Thymus (tissue), 11 donors: Measurements from ENCODE around the gene IGSF3. TPM values are rescaled to one million over a fixed set of nuclear protein-coding genes. Genes with fewer than 3 reads are reported as not detected.
"Not testable (repeated sequence)": the region's sequence is repeated elsewhere in the genome, so short reads cannot be mapped to it uniquely, and the experiment has no call there.

Experiments used
- DNase-seq, 9 donors: peaks; one replicate each; pipeline ENCODE4 v3.0.0-alpha.2; 2013; ENCODE audit warnings: low spot score in 9 of 9, low read depth in 6 of 9, missing footprints in 1 of 9
- H3K27ac ChIP-seq, 2 donors: one replicate each; pipeline ENCODE4 v1.5.1; 2013; ENCODE audit warnings: control low read depth in 1 of 2, low read depth in 1 of 2, low read length in 1 of 2, mild to moderate bottlenecking in 1 of 2, moderate library complexity in 1 of 2
- H3K27me3 ChIP-seq, 2 donors: one replicate each; pipeline ENCODE4 v1.5.1; 2013; ENCODE audit warnings: low read length in 1 of 2; ENCODE audit not compliant: control insufficient read depth in 2 of 2, insufficient read depth in 1 of 2
- H3K36me3 ChIP-seq, 2 donors: one replicate each; pipeline ENCODE4 v1.5.1; 2013; ENCODE audit warnings: low read length in 1 of 2, mild to moderate bottlenecking in 1 of 2, moderate library complexity in 1 of 2; ENCODE audit not compliant: control insufficient read depth in 2 of 2, insufficient read depth in 2 of 2
- H3K4me1 ChIP-seq, 2 donors: one replicate each; pipeline ENCODE4 v1.5.1; 2013; ENCODE audit warnings: low read length in 2 of 2; ENCODE audit not compliant: control insufficient read depth in 2 of 2, insufficient read depth in 2 of 2
- H3K4me3 ChIP-seq, 2 donors: one replicate each; pipeline ENCODE4 v1.5.1; 2013; ENCODE audit warnings: low read length in 2 of 2, control low read depth in 1 of 2, mild to moderate bottlenecking in 1 of 2
- H3K9me3 ChIP-seq, 2 donors: one replicate each; pipeline ENCODE4 v1.5.1; 2013; ENCODE audit warnings: low read length in 1 of 2, mild to moderate bottlenecking in 1 of 2; ENCODE audit not compliant: control insufficient read depth in 2 of 2, insufficient read depth in 1 of 2
- WGBS: extraction: QIAGEN DNeasy Blood & Tissue Kit; methylation state at CpG from one replicate; pipeline ENCODE4 v1.1.7; 2013; 5-methylcytosine and 5-hydroxymethylcytosine counted together
- polyA plus RNA-seq: library from polyadenylated mRNA; stranded (reverse); fragments of 200-250 nt; gene quantifications from one replicate; pipeline ENCODE4 v1.2.3, GENCODE V29; 2013
- total RNA-seq: library from RNA; stranded (reverse); fragments of 120-200 nt; gene quantifications from one replicate; pipeline ENCODE4 v1.2.4, GENCODE V29; 2013
- donor health status: healthy.

IGSF3 gene
- total and polyA plus RNA-seq, 2 donors, result 6.4 to 12.5 TPM

- no peak for DNase-seq
- WGBS, result 92% methylated on average over 4 of the region's 4 CpGs
- peaks cover 0 to 7% of the 10 kb centered on the region in 2 donors for H3K9me3 ChIP-seq
- H3K27me3 ChIP-seq, result peaks cover 0 to 10% of the 10 kb centered on the region in 2 donors
- no peak overlapping the region for H3K4me3 ChIP-seq
- H3K36me3 ChIP-seq, result no peaks in the 10 kb centered on the region
- peaks cover 17 to 25% of the 10 kb centered on the region in 2 donors for H3K4me1 ChIP-seq
- H3K27ac ChIP-seq, result no peak overlapping the region
Observed at GRCh38 chr1:116567790-116568661, 99.5 kb downstream of the IGSF3 start.

GRCh38 chr1:116565222-116565621, 102.3 kb downstream of the IGSF3 start:
- Histone ChIP-seq H3K36me3 (no peaks in the 10 kb centered on the region), H3K4me3 (no peak overlapping the region), H3K27ac (no peak overlapping the region), H3K9me3 (peaks cover 0 to 8% of the 10 kb centered on the region in 2 donors), H3K4me1 (peaks cover 7 to 8% of the 10 kb centered on the region in 2 donors), H3K27me3 (no peaks in the 10 kb centered on the region)
- 99% methylated on average over 1 of the region's 1 CpG for WGBS
- DNase-seq, result no peak

DNA sequence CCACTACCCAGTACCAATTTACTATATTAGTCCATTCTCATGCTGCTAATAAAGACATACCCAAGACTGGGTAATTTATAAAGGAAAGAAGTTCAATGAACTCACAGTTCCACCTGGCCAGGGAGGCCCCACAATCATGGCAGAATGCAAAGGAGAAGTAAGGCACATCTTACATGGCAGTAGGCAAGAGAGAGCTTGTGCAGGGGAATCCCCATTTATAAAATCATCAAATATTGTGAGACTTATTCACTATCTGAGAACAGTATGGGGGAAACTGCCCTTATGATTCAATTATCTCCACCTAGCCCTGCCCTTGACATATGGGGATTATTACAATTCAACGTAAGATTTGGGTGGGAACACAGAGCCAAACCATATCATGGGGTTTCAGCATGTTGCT, 103.1 kb downstream of the IGSF3 start:
- no peak for DNase-seq
- no peak overlapping the region for H3K27ac ChIP-seq
- H3K4me3 ChIP-seq, result no peak overlapping the region
- peaks cover 0 to 8% of the 10 kb centered on the region in 2 donors for H3K9me3 ChIP-seq
- WGBS, result 96% methylated on average over 1 of the region's 1 CpG
- H3K36me3 ChIP-seq, result no peaks in the 10 kb centered on the region
- H3K4me1 ChIP-seq, result peaks cover 0 to 2% of the 10 kb centered on the region in 2 donors
- H3K27me3 ChIP-seq, result no peaks in the 10 kb centered on the region

- H3K4me3 ChIP-seq, DNase-seq, H3K27me3 ChIP-seq, H3K36me3 ChIP-seq, H3K27ac ChIP-seq, H3K4me1 ChIP-seq, H3K9me3 ChIP-seq: not testable (repeated sequence)
- 99% methylated on average over 4 of the region's 4 CpGs for WGBS
Observed at GRCh38 chr1:116562465-116562864, 105.1 kb downstream of the IGSF3 start.

GRCh38 chr1:116561563-116561962, 106.0 kb downstream of the IGSF3 start:
- H3K27ac ChIP-seq, result no peak overlapping the region
- H3K27me3 ChIP-seq, result no peaks in the 10 kb centered on the region
- H3K4me1 ChIP-seq, result no peaks in the 10 kb centered on the region
- H3K9me3 ChIP-seq, result peaks cover 0 to 8% of the 10 kb centered on the region in 2 donors
- H3K4me3 ChIP-seq, result no peak overlapping the region
- H3K36me3 ChIP-seq, result no peaks in the 10 kb centered on the region
- no peak for DNase-seq

- WGBS, result 71% methylated on average over 4 of the region's 4 CpGs
- Histone ChIP-seq H3K36me3 (no peaks in the 10 kb centered on the region), H3K27ac (no peak overlapping the region), H3K4me1 (no peaks in the 10 kb centered on the region), H3K9me3 (peaks cover 0 to 8% of the 10 kb centered on the region in 2 donors), H3K27me3 (no peaks in the 10 kb centered on the region), H3K4me3 (no peak overlapping the region)
- DNase-seq, result no peak
Observed at GRCh38 chr1:116560704-116561490, 106.6 kb downstream of the IGSF3 start.

GRCh38 chr1:116559304-116559761, 108.2 kb downstream of the IGSF3 start:
- WGBS, result 85% methylated on average over 8 of the region's 8 CpGs
- Histone ChIP-seq H3K4me3 (no peak overlapping the region), H3K9me3 (peaks cover 0 to 8% of the 10 kb centered on the region in 2 donors), H3K27ac (no peak overlapping the region), H3K4me1 (no peaks in the 10 kb centered on the region), H3K36me3 (no peaks in the 10 kb centered on the region), H3K27me3 (no peaks in the 10 kb centered on the region)
- DNase-seq, result no peak

DNA sequence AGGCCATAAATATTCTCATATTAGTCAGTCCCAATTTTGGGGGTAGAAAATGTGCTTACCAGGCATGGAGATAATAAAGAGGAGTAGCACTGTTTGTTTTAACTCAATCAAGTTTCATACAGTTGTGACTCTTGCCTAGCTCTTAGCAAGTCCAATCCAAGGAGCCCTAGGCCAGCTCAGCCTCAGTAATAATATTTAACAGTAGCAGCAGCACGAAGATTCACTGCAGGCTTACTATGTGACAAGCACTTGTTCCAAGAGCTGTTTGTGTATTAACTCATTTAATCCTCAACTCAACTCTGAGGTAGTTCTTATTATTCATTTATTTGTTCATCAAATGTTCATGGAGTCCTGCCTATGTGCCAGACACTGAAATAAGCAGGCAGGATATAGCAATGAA, 109.0 kb downstream of the IGSF3 start:
- Histone ChIP-seq H3K36me3 (no peaks in the 10 kb centered on the region), H3K9me3 (peaks cover 0 to 6% of the 10 kb centered on the region in 2 donors), H3K27ac (no peak overlapping the region), H3K4me1 (no peaks in the 10 kb centered on the region), H3K27me3 (no peaks in the 10 kb centered on the region), H3K4me3 (no peak overlapping the region)
- 96% methylated on average over 1 of the region's 1 CpG for WGBS
- no peak for DNase-seq

DNA sequence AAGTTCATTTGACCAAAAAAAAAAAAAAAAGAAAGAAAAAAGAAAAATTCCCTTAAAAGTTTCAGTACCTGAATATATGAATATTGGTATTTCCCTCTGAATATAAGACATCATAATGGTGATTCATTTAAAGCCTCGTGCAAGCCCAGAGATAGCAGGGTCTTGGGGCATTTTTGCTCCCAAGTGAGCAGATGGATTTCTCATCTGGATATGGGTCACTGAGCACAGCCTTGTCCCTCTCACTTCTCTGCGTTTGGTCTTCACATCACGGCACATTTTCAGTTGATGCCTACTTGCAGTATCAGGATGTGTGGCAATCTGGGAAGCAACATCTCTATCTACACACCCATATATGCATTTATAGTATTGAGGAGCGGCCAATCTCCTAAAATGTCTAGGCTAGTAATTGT, 109.4 kb downstream of the IGSF3 start:
- Histone ChIP-seq H3K4me3 (no peak overlapping the region), H3K27me3 (no peaks in the 10 kb centered on the region), H3K4me1 (no peaks in the 10 kb centered on the region), H3K27ac (no peak overlapping the region), H3K9me3 (peaks cover 0 to 1% of the 10 kb centered on the region in 2 donors), H3K36me3 (no peaks in the 10 kb centered on the region)
- 96% methylated on average over 4 of the region's 4 CpGs for WGBS
- no peak for DNase-seq
